Measurements from ENCODE around the gene LRMDA.

LRMDA gene

GRCh38 chr10:76311752-76312636, 880.6 kb downstream of the LRMDA start:
- Histone ChIP-seq H2BK15ac (ENCODE audit: low read depth, poor library complexity, severe bottlenecking) (no peak overlapping the region), H4K91ac (ENCODE audit: low read length) (peak overlapping the region; percentile 67), H3K4me3 (ENCODE audit: insufficient read depth in 1 of 2, low read depth in 1 of 2, low read length in 2 of 2) (no peak overlapping the region), H3K27ac (ENCODE audit: low read length, poor library complexity, severe bottlenecking) (no peak overlapping the region), H3K27me3 (ENCODE audit: control insufficient read depth in 1 of 2, insufficient read depth in 1 of 2, low read length in 2 of 2) (no peaks in the 10 kb centered on the region), H3K9me3 (ENCODE audit: control insufficient read depth, low read length) (peaks cover 5% of the 10 kb centered on the region), H3K4ac (ENCODE audit: low read depth in 1 of 2, low read length in 2 of 2) (peak overlapping the region in 1 of 2 experiments; percentile 4), H2BK5ac (ENCODE audit: low read depth, low read length, poor library complexity, severe bottlenecking) (no peak overlapping the region), H2BK120ac (ENCODE audit: low read depth, low read length) (no peak overlapping the region), H4K8ac (ENCODE audit: low read length) (no peak overlapping the region), H3K18ac (ENCODE audit: low read depth in 1 of 2, low read length in 2 of 2) (peak overlapping the region in 1 of 2 experiments; percentile 49), H2BK12ac (ENCODE audit: low read length in 2 of 2) (peak overlapping the region in 1 of 2 experiments; percentile 90), H3K14ac (ENCODE audit: low read length in 2 of 2) (no peak overlapping the region), H3K36me3 (ENCODE audit: control insufficient read depth in 1 of 2, insufficient read depth in 2 of 2, low read depth in 1 of 2, low read length in 2 of 2) (peaks cover 0 to 3% of the 10 kb centered on the region in 2 experiments), H3K79me1 (replicated peaks; ENCODE audit: low read length, poor library complexity, severe bottlenecking) (no peaks in the 10 kb centered on the region), H3K4me2 (ENCODE audit: low read length, poor library complexity, severe bottlenecking) (no peak overlapping the region), H3K23ac (ENCODE audit: low read length in 2 of 2) (no peak overlapping the region), H3K9ac (ENCODE audit: low read length) (no peak overlapping the region), H3K4me1 (ENCODE audit: control insufficient read depth, insufficient read depth, low read depth, low read length) (no peaks in the 10 kb centered on the region), H2AFZ (ENCODE audit: low read depth, low read length) (no peak overlapping the region), H2AK5ac (ENCODE audit: low read length, severe bottlenecking) (no peak overlapping the region)
- DNase-seq, result peak; percentile 50
- WGBS, result 31% methylated on average over 4 of the region's 4 CpGs

GRCh38 chr10:76315240-76315639, 883.8 kb downstream of the LRMDA start:
- WGBS, result 94% methylated on average over 14 of the region's 14 CpGs
- no peak overlapping the region for H4K8ac ChIP-seq (ENCODE audit: low read length)

GRCh38 chr10:76316234-76316633, 884.8 kb downstream of the LRMDA start:
- Histone ChIP-seq H3K14ac (ENCODE audit: low read length in 2 of 2) (no peak overlapping the region), H2BK12ac (ENCODE audit: low read length in 2 of 2) (peak overlapping the region in 1 of 2 experiments; percentile 60), H3K79me1 (replicated peaks; ENCODE audit: low read length, poor library complexity, severe bottlenecking) (no peaks in the 10 kb centered on the region), H3K23ac (ENCODE audit: low read length in 2 of 2) (no peak overlapping the region), H4K91ac (ENCODE audit: low read length) (peak overlapping the region; percentile 5), H3K27me3 (ENCODE audit: control insufficient read depth in 1 of 2, insufficient read depth in 1 of 2, low read length in 2 of 2) (no peaks in the 10 kb centered on the region), H3K27ac (ENCODE audit: low read length, poor library complexity, severe bottlenecking) (no peak overlapping the region), H3K4me3 (ENCODE audit: insufficient read depth in 1 of 2, low read depth in 1 of 2, low read length in 2 of 2) (no peak overlapping the region), H4K8ac (ENCODE audit: low read length) (no peak overlapping the region), H3K9ac (ENCODE audit: low read length) (no peak overlapping the region), H3K4me2 (ENCODE audit: low read length, poor library complexity, severe bottlenecking) (no peak overlapping the region), H3K36me3 (ENCODE audit: control insufficient read depth in 1 of 2, insufficient read depth in 2 of 2, low read depth in 1 of 2, low read length in 2 of 2) (peaks cover 0 to 3% of the 10 kb centered on the region in 2 experiments), H2AK5ac (ENCODE audit: low read length, severe bottlenecking) (no peak overlapping the region), H3K4ac (ENCODE audit: low read depth in 1 of 2, low read length in 2 of 2) (no peak overlapping the region), H2BK15ac (ENCODE audit: low read depth, poor library complexity, severe bottlenecking) (peak overlapping the region; percentile 29), H2AFZ (ENCODE audit: low read depth, low read length) (no peak overlapping the region), H2BK120ac (ENCODE audit: low read depth, low read length) (no peak overlapping the region), H3K9me3 (ENCODE audit: control insufficient read depth, low read length) (peaks cover 9% of the 10 kb centered on the region), H3K4me1 (ENCODE audit: control insufficient read depth, insufficient read depth, low read depth, low read length) (no peaks in the 10 kb centered on the region), H3K18ac (ENCODE audit: low read depth in 1 of 2, low read length in 2 of 2) (peak overlapping the region in 1 of 2 experiments; percentile 58), H2BK5ac (ENCODE audit: low read depth, low read length, poor library complexity, severe bottlenecking) (no peak overlapping the region)
- DNase-seq, result no peak
- WGBS, result over 99% methylated on average over 12 of the region's 12 CpGs

More at GRCh38 chr10:76315240-76315639, 883.8 kb downstream of the LRMDA start:
- H2BK5ac ChIP-seq (ENCODE audit: low read depth, low read length, poor library complexity, severe bottlenecking), result no peak overlapping the region
- peak overlapping the region in 1 of 2 experiments; percentile 48 for H3K18ac ChIP-seq (ENCODE audit: low read depth in 1 of 2, low read length in 2 of 2)
- H3K23ac ChIP-seq (ENCODE audit: low read length in 2 of 2), result no peak overlapping the region
- H3K9ac ChIP-seq (ENCODE audit: low read length), result no peak overlapping the region
- H2BK15ac ChIP-seq (ENCODE audit: low read depth, poor library complexity, severe bottlenecking), result peak overlapping the region; percentile 61
- H3K4me1 ChIP-seq (ENCODE audit: control insufficient read depth, insufficient read depth, low read depth, low read length), result no peaks in the 10 kb centered on the region
- no peak for DNase-seq
- H3K79me1 ChIP-seq (replicated peaks; ENCODE audit: low read length, poor library complexity, severe bottlenecking), result no peaks in the 10 kb centered on the region
- H3K4me2 ChIP-seq (ENCODE audit: low read length, poor library complexity, severe bottlenecking), result no peak overlapping the region
- H3K36me3 ChIP-seq (ENCODE audit: control insufficient read depth in 1 of 2, insufficient read depth in 2 of 2, low read depth in 1 of 2, low read length in 2 of 2), result peaks cover 0 to 3% of the 10 kb centered on the region in 2 experiments
- no peak overlapping the region for H3K14ac ChIP-seq (ENCODE audit: low read length in 2 of 2)
- H3K27ac ChIP-seq (ENCODE audit: low read length, poor library complexity, severe bottlenecking), result no peak overlapping the region
- H2AK5ac ChIP-seq (ENCODE audit: low read length, severe bottlenecking), result no peak overlapping the region
- H3K4me3 ChIP-seq (ENCODE audit: insufficient read depth in 1 of 2, low read depth in 1 of 2, low read length in 2 of 2), result no peak overlapping the region
- H2BK120ac ChIP-seq (ENCODE audit: low read depth, low read length), result no peak overlapping the region
- peaks cover 9% of the 10 kb centered on the region for H3K9me3 ChIP-seq (ENCODE audit: control insufficient read depth, low read length)
- no peak overlapping the region for H2AFZ ChIP-seq (ENCODE audit: low read depth, low read length)
- no peak overlapping the region for H3K4ac ChIP-seq (ENCODE audit: low read depth in 1 of 2, low read length in 2 of 2)
- H4K91ac ChIP-seq (ENCODE audit: low read length), result peak overlapping the region; percentile 2
- H2BK12ac ChIP-seq (ENCODE audit: low read length in 2 of 2), result peak overlapping the region; percentile 52 to 91
- H3K27me3 ChIP-seq (ENCODE audit: control insufficient read depth in 1 of 2, insufficient read depth in 1 of 2, low read length in 2 of 2), result no peaks in the 10 kb centered on the region

GRCh38 chr10:76317078-76317477, 885.7 kb downstream of the LRMDA start:
- Histone ChIP-seq H2BK5ac (ENCODE audit: low read depth, low read length, poor library complexity, severe bottlenecking) (no peak overlapping the region), H3K4me1 (ENCODE audit: control insufficient read depth, insufficient read depth, low read depth, low read length) (no peaks in the 10 kb centered on the region), H3K4me3 (ENCODE audit: insufficient read depth in 1 of 2, low read depth in 1 of 2, low read length in 2 of 2) (no peak overlapping the region), H4K91ac (ENCODE audit: low read length) (no peak overlapping the region), H3K9me3 (ENCODE audit: control insufficient read depth, low read length) (peaks cover 9% of the 10 kb centered on the region), H3K9ac (ENCODE audit: low read length) (no peak overlapping the region), H2BK12ac (ENCODE audit: low read length in 2 of 2) (peak overlapping the region in 1 of 2 experiments; percentile 59), H3K23ac (ENCODE audit: low read length in 2 of 2) (no peak overlapping the region), H2BK120ac (ENCODE audit: low read depth, low read length) (no peak overlapping the region), H3K79me1 (replicated peaks; ENCODE audit: low read length, poor library complexity, severe bottlenecking) (no peaks in the 10 kb centered on the region), H3K18ac (ENCODE audit: low read depth in 1 of 2, low read length in 2 of 2) (no peak overlapping the region), H3K27me3 (ENCODE audit: control insufficient read depth in 1 of 2, insufficient read depth in 1 of 2, low read length in 2 of 2) (no peaks in the 10 kb centered on the region), H3K27ac (ENCODE audit: low read length, poor library complexity, severe bottlenecking) (no peak overlapping the region), H3K4me2 (ENCODE audit: low read length, poor library complexity, severe bottlenecking) (no peak overlapping the region), H3K14ac (ENCODE audit: low read length in 2 of 2) (no peak overlapping the region), H3K36me3 (ENCODE audit: control insufficient read depth in 1 of 2, insufficient read depth in 2 of 2, low read depth in 1 of 2, low read length in 2 of 2) (peaks cover 0 to 3% of the 10 kb centered on the region in 2 experiments), H4K8ac (ENCODE audit: low read length) (no peak overlapping the region), H2AFZ (ENCODE audit: low read depth, low read length) (no peak overlapping the region), H2BK15ac (ENCODE audit: low read depth, poor library complexity, severe bottlenecking) (no peak overlapping the region), H3K4ac (ENCODE audit: low read depth in 1 of 2, low read length in 2 of 2) (no peak overlapping the region), H2AK5ac (ENCODE audit: low read length, severe bottlenecking) (no peak overlapping the region)
- no peak for DNase-seq
- WGBS, result 94% methylated on average over 2 of the region's 4 CpGs

Measured in mesenchymal stem cell (in vitro differentiated cells and primary cell).